Dendritic cell treated with granulocyte-macrophage colony-stimulating factor and Interleukin-4, amounts not matched to agents 40 ng/mL and 50 ng/mL, for 4 days (primary cell): ENCODE data around the gene COL27A1.

Experiments used
- H3K27ac Mint-ChIP-seq: one replicate; pipeline ENCODE4 v1.8.0; 2022; ENCODE audit warnings: mild to moderate bottlenecking, mixed read lengths
- H3K27me3 Mint-ChIP-seq: one replicate; pipeline ENCODE4 v1.8.0; 2022; ENCODE audit warnings: mild to moderate bottlenecking, mixed read lengths
- H3K36me3 Mint-ChIP-seq: one replicate; pipeline ENCODE4 v1.8.0; 2022; ENCODE audit warnings: low read depth, mixed read lengths
- H3K4me1 Mint-ChIP-seq: one replicate; pipeline ENCODE4 v1.8.0; 2022; ENCODE audit warnings: low read depth, mixed read lengths
- H3K4me3 Mint-ChIP-seq: one replicate; pipeline ENCODE4 v1.8.0; 2022; ENCODE audit warnings: mild to moderate bottlenecking, moderate library complexity, mixed read lengths
- H3K9me3 Mint-ChIP-seq: one replicate; pipeline ENCODE4 v1.8.0; 2022; ENCODE audit warnings: mixed read lengths
- intact Hi-C: fragments of 100-400 bp; cut with micrococcal nuclease; formaldehyde crosslinking; loops from one replicate; pipeline ENCODE4 v1.15.0; 2022

COL27A1 gene

GRCh38 chr9:114214686-114215414 lies 59.5 kb downstream of the COL27A1 start:
- Mint-ChIP-seq H3K9me3 (no peaks in the 10 kb centered on the region), H3K4me3 (no peak overlapping the region), H3K4me1 (no peaks in the 10 kb centered on the region), H3K36me3 (no peaks in the 10 kb centered on the region), H3K27ac (no peak overlapping the region), H3K27me3 (no peaks in the 10 kb centered on the region)
- intact Hi-C loops: no loop called here

- no peaks in the 10 kb centered on the region for H3K9me3 Mint-ChIP-seq
- no peaks in the 10 kb centered on the region for H3K4me1 Mint-ChIP-seq
- intact Hi-C loops: no loop called here
- H3K4me3 Mint-ChIP-seq: no peak overlapping the region
- H3K27ac Mint-ChIP-seq: no peak overlapping the region
- no peaks in the 10 kb centered on the region for H3K36me3 Mint-ChIP-seq
- H3K27me3 Mint-ChIP-seq: no peaks in the 10 kb centered on the region
Measured at GRCh38 chr9:114216081-114216480, 60.7 kb downstream of the COL27A1 start.

- intact Hi-C loops: no loop called here
- H3K27ac Mint-ChIP-seq: no peak overlapping the region
- no peak overlapping the region for H3K4me3 Mint-ChIP-seq
- no peaks in the 10 kb centered on the region for H3K27me3 Mint-ChIP-seq
- no peaks in the 10 kb centered on the region for H3K36me3 Mint-ChIP-seq
- no peaks in the 10 kb centered on the region for H3K9me3 Mint-ChIP-seq
- no peaks in the 10 kb centered on the region for H3K4me1 Mint-ChIP-seq
Measured at GRCh38 chr9:114216976-114217375, 61.6 kb downstream of the COL27A1 start.

- Mint-ChIP-seq H3K4me3 (no peak overlapping the region), H3K4me1 (no peaks in the 10 kb centered on the region), H3K36me3 (no peaks in the 10 kb centered on the region), H3K27me3 (no peaks in the 10 kb centered on the region), H3K9me3 (no peaks in the 10 kb centered on the region), H3K27ac (no peak overlapping the region)
- intact Hi-C loops: no loop called here
Measured at GRCh38 chr9:114218264-114219120, 63.2 kb downstream of the COL27A1 start.

DNA sequence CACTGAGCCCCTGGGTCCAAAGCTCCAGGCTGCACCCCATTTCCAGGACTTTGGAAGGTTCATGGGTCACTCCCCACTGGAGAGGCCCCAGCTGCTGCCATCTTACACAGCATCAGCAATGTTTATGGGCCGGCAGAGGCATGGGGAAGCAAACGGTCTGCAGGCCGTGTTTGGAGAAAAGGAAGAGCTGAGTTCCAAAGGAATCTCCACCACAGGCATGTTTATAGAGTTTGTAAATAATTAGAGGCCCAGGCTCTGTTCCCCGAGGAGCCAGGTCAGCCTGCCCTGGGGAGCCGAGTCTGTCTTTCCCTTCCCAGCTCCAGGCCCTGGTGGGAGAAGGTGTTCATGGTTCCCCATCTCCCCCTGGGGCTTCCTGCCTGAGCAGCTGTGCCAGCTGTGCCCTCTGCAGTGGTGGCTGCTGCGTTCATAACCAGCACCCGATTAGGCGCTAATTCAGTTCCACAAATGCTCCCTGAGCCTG lies 64.8 kb downstream of the COL27A1 start:
- H3K9me3 Mint-ChIP-seq: no peaks in the 10 kb centered on the region
- H3K27me3 Mint-ChIP-seq: no peaks in the 10 kb centered on the region
- intact Hi-C loops: no loop called here
- no peaks in the 10 kb centered on the region for H3K4me1 Mint-ChIP-seq
- H3K27ac Mint-ChIP-seq: no peak overlapping the region
- H3K4me3 Mint-ChIP-seq: no peak overlapping the region
- no peaks in the 10 kb centered on the region for H3K36me3 Mint-ChIP-seq

GRCh38 chr9:114221706-114222465 lies 66.5 kb downstream of the COL27A1 start:
- H3K36me3 Mint-ChIP-seq: no peaks in the 10 kb centered on the region
- intact Hi-C loops: no loop called here
- H3K9me3 Mint-ChIP-seq: no peaks in the 10 kb centered on the region
- H3K4me1 Mint-ChIP-seq: no peaks in the 10 kb centered on the region
- H3K27me3 Mint-ChIP-seq: no peaks in the 10 kb centered on the region
- no peak overlapping the region for H3K4me3 Mint-ChIP-seq
- no peak overlapping the region for H3K27ac Mint-ChIP-seq

- peaks cover 1% of the 10 kb centered on the region for H3K27me3 Mint-ChIP-seq
- H3K4me1 Mint-ChIP-seq: no peaks in the 10 kb centered on the region
- H3K9me3 Mint-ChIP-seq: no peaks in the 10 kb centered on the region
- intact Hi-C loops: no loop called here
- no peak overlapping the region for H3K27ac Mint-ChIP-seq
- no peaks in the 10 kb centered on the region for H3K36me3 Mint-ChIP-seq
- no peak overlapping the region for H3K4me3 Mint-ChIP-seq
Measured at GRCh38 chr9:114223564-114224246, 68.4 kb downstream of the COL27A1 start.

- H3K4me1 Mint-ChIP-seq: no peaks in the 10 kb centered on the region
- H3K9me3 Mint-ChIP-seq: no peaks in the 10 kb centered on the region
- H3K27ac Mint-ChIP-seq: no peak overlapping the region
- no peaks in the 10 kb centered on the region for H3K36me3 Mint-ChIP-seq
- intact Hi-C loops: no loop called here
- peaks cover 1% of the 10 kb centered on the region for H3K27me3 Mint-ChIP-seq
- H3K4me3 Mint-ChIP-seq: no peak overlapping the region
Measured at GRCh38 chr9:114224247-114224610, 68.9 kb downstream of the COL27A1 start.

DNA sequence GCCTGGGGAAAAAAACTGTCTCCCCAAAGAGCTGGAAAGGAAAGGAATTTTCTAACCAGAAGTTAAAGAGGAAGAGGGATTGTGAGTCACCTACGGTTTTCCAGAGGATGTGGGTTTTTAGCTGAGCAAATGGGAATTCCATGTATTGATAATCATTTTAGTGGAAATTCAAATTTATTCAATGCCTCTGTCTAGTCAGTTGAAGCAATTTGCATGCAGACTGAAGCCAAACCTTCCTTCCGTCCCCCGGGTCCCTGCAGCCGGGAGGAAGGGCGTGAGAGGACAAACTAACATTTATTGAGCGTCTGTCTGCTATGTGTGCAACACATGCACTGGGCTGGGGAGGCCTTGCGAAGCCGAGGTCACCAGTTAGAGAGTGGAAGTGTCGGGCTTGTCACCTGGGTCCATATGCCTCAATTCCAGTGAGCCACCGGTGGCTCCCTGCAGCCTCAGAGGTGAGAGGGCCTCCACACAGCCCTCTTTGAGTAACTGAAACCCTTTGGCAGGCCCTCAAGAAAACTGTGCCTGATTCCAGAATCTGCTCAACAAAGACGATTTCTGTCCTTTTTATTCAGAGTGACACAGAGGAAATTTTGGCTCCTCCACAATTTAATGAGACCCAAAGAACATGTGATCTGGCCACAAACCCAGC lies 70.3 kb downstream of the COL27A1 start:
- no peaks in the 10 kb centered on the region for H3K36me3 Mint-ChIP-seq
- intact Hi-C loops: no loop called here
- H3K9me3 Mint-ChIP-seq: no peaks in the 10 kb centered on the region
- no peak overlapping the region for H3K4me3 Mint-ChIP-seq
- peaks cover 1% of the 10 kb centered on the region for H3K27me3 Mint-ChIP-seq
- H3K27ac Mint-ChIP-seq: no peak overlapping the region
- H3K4me1 Mint-ChIP-seq: no peaks in the 10 kb centered on the region

DNA sequence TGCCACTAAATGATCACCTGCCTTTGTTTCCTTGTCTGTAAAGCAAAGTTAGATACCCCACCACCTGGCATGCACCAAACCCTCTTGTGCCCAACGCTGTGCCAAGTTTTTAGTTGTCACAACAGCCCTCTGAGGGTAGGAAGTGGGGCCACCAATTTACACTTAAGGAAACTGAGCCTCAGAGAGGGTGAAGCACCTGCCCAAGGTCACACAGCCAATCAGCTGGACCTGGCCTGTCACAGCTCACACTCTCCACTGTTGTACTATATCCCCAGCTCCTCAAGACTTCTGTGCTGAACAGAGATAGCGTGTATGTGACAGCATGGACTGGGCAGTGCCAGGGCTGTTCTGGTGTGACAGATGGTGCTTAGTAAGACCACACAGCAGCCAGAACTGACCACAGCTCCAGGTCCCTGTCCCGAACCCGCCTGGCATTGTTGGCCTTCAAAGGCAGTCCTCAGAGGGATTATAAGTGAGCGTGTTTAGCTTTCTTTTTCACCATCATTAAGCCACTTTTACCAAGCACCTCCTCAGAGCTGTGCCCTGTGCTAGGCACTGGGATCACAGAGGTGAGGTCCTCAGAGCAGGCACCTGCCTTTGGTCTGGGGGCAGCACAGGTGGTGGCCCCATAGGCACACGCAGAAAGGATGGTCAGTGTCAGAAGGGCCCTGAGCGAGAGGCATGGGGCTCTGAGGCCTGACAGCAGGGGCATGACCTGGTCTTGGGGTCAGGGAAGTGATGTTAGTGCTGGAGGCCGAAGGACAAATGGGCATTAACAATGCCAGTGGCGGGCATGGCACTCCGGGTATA lies 71.1 kb downstream of the COL27A1 start:
- no peaks in the 10 kb centered on the region for H3K36me3 Mint-ChIP-seq
- no peaks in the 10 kb centered on the region for H3K4me1 Mint-ChIP-seq
- no peaks in the 10 kb centered on the region for H3K9me3 Mint-ChIP-seq
- peaks cover 1% of the 10 kb centered on the region for H3K27me3 Mint-ChIP-seq
- H3K4me3 Mint-ChIP-seq: no peak overlapping the region
- no peak overlapping the region for H3K27ac Mint-ChIP-seq
- intact Hi-C loops: no loop called here

DNA sequence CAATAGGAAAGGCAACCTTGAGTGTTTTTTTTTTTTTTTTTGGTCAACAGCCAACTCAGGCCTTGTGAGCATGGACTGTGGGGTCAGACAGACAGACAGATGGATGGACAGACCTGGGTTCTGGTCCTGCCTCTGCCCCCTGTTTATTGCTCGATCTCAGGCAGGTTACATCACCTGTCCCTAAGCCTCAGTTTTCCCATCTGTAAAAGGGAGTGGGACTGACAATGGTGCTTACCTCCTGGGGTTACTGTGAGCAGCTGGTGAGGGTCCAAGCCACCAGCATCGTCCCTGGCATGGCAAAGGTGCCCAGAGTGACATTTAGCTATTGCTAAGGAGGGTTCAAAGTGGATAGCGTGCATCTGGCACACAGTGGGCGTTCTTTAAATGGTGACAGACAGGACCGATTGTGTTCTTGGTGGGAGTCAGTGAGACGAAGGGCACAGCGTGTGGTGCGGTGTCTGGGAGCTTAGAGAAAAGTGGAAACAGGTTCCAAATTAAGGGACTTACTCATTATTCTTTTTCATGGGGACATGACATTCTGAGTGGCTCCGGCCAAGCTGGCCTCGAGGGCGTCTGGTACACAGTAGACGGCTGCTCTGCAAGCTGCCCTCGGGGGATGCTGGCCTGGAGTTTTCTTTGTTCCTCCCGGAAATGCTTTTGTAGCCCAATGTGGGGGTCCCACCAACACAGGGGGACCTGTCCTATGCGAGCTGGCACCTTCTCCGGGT lies 72.1 kb downstream of the COL27A1 start:
- no peak overlapping the region for H3K27ac Mint-ChIP-seq
- no peaks in the 10 kb centered on the region for H3K4me1 Mint-ChIP-seq
- H3K27me3 Mint-ChIP-seq: peaks cover 1% of the 10 kb centered on the region
- no peaks in the 10 kb centered on the region for H3K36me3 Mint-ChIP-seq
- no peaks in the 10 kb centered on the region for H3K9me3 Mint-ChIP-seq
- intact Hi-C loops: no loop called here
- H3K4me3 Mint-ChIP-seq: no peak overlapping the region
